GM23338 (cell line): ENCODE data around the gene TBC1D5.

Experiments used
- CTCF ChIP-seq, 2 experiments: fragments of 200-600 bp in 1 of 2; sonication (generic) in 1 of 2; conservative IDR thresholded peaks; 2 replicates each; pipeline versions ENCODE4 v1.5.1 to v1.6.1; 2016 to 2017; ENCODE audit warnings: antibody characterized with exemption in 2 of 2, low read depth in 2 of 2, mild to moderate bottlenecking in 2 of 2, moderate library complexity in 1 of 2
- EZH2 ChIP-seq: fragments of 200-600 bp; sonication (generic); IDR thresholded peaks from one replicate; pipeline ENCODE4 v1.8.0; 2017; ENCODE audit warnings: antibody characterized with exemption, mild to moderate bottlenecking, low read depth; ENCODE audit not compliant: unreplicated experiment
- EZH2phosphoT487 ChIP-seq: fragments of 200-600 bp; sonication (generic); IDR thresholded peaks from one replicate; pipeline ENCODE4 v1.8.1; 2018; ENCODE audit warnings: antibody characterized with exemption; ENCODE audit not compliant: unreplicated experiment

DNA sequence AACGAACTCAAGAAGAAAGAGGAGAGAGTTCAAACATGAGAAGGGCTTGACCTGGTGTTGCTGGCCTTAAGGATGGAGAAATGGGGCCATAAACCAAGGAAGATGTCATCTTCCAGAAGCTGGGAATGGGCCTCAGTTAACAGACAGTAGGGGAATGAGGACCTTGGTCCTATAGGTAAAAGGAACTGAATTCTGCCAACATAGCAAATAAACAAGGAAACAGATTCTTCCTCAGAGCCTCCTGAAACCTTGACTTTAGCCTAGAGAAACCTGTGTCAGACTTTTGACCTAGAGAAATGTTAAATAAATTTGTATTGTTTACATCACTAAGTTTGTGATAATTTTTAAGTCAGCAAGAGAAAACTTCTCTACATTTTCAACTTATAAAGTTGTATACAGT, 520.9 kb downstream of the TBC1D5 start:
- TF ChIP-seq CTCF (conservative IDR thresholded peaks at IDR 0.05; ENCODE audit: low read depth in 2 of 2) (no peak), EZH2phosphoT487 (no peak), EZH2 (no peak)
